Hematopoietic multipotent progenitor cell treated with erythropoietin and hydrocortisone succinate and interleukin-3 and kit ligand, for 6 days (in vitro differentiated cells): ENCODE data around the gene RGSL1.
A peak's percentile ranks its signal among the peaks of the same experiment; 100 is the strongest.

ENCODE experiments used
- DNase-seq: peaks from one replicate; pipeline ENCODE4 v3.0.0-alpha.2; 2015

Gene RGSL1

GRCh38 chr1:182555493-182555892 is 105.5 kb downstream of the RGSL1 start:
- no peak for DNase-seq

- no peak for DNase-seq
These were observed 106.3 kb downstream of the RGSL1 start for GRCh38 chr1:182556279-182556678.

DNA sequence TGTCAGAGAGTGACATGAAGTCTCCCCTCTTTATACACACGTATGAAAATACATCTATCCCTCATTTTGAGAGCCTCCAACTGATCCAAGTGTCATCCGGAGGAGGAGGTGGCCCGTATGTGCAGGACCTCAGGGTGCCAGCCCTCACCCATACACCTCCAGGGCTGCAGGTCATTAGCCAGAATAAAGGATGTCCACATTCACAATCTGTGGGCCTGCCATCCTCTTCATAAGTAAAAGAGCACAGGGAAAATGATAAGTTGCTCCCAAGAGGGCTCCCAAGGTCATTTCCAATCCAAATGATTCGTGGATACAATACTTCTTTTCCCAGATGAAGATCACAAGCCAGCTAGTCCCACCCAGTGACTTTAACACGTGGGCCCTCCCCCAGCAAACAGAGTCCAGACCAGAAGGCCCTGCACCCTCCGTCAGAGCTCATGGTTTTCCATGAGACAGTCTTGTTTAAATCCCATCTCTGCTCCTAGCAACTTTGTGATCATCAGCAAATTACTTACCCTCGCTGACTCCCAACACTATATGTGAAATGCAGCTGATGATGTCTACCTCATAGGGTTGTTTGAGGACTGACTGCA is 110.5 kb downstream of the RGSL1 start:
- no peak for DNase-seq

- DNase-seq = no peak
These were observed 111.5 kb downstream of the RGSL1 start for GRCh38 chr1:182561456-182561855.

GRCh38 chr1:182563095-182563494 is 113.1 kb downstream of the RGSL1 start:
- DNase-seq = peak; percentile 42

DNA sequence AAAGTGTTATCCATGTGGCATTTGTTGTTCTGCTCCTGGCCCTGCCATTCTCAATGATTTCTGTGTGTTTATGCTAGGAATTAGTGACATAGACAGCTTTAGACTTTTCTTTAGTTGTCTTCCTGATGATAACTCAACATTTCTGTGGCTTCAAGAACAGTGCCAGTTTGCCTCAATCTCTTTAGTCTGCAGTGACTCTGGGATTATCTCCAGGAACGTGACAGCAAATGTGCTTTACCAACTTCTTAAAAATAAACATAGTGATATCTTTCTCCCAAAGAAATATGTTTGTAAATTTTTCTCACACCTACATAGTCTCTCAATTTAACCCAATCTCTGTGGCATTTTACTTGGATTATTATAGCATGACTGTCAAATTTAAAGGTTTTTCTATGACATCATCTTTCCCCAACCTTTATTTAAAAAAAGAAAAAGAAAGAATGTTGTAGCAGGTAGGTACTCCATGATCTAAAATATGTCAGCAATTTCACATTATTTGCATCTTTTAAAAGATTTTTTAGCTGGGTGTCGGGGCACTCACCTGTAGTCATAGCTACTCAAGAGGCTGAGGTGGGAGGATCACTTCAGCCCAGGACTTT is 114.6 kb downstream of the RGSL1 start:
- no peak for DNase-seq

GRCh38 chr1:182565537-182565936 is 115.6 kb downstream of the RGSL1 start:
- no peak for DNase-seq

DNA sequence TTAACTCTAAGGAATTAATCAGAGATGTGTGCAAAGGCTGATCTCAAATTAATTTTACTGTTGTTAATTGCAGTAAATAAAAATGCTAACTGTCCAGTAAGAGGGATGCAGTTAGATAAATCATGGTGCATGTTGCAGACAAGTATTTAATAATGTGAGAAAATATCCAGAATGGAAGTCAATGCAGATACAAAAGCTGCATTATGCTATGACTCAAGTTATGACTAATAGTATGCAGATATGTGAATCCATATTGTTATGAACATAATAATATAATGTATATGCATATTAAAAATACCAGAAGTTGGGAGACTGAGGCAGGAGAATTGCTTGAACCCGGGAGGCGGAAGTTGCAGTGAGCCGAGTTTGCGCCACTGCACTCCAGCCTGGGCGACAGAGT is 117.7 kb downstream of the RGSL1 start:
- DNase-seq = no peak

- DNase-seq = no peak
These were observed 118.8 kb downstream of the RGSL1 start for GRCh38 chr1:182568647-182569284.

DNA sequence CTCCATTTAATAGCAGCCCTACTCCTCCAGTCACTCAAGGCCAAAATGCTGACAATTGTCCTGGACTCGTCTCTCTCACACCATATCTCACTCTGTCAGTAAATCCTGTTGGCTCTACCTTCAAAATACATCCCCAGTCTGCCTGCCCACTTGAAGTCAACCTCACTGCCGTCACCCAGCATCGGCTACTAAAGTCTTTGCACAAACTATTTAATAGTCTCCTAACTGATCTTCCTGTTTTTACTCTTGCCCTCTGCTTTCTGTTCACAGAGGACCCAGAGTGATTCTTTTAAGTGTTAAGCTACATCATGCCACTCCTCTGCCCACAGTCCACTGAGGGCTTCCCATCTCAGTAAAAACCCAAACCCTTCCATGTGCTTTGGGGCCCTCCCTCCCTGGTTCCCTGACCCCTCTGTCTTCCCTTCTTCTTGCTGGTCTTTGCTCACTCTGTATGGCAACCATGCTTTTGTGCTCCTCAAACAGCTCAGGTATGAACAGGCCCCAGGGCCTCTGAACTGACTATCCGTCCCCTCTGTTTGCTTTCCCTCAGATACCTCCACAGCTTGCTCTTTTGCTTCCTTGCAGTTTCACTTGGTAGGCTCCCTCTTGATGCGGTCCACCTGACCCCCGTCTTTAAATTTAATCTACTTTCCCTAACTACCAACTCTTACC is 120.1 kb downstream of the RGSL1 start:
- no peak for DNase-seq

GRCh38 chr1:182570611-182570970 is 120.6 kb downstream of the RGSL1 start:
- DNase-seq = no peak

DNA sequence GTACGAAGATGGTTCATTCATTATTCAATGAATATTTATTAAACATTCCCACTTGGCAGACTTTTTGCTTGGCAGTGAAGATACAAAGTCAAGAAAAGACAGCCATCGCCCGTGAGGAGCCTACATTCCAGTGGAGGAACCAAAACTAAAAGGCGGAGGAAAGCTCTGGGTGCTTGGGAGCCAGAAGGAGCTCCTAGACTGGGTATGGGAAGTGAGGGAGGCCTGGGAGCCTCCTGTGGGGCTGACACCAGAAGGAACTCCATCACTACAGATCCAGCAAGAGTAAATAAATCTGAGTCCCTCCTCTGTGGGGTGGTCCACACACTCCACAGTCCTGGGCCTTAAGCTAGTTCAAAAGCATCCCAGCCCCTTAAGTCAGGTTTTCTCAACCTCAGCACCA is 124.2 kb downstream of the RGSL1 start:
- no peak for DNase-seq

GRCh38 chr1:182575540-182576149 is 125.7 kb downstream of the RGSL1 start:
- DNase-seq = no peak

DNA sequence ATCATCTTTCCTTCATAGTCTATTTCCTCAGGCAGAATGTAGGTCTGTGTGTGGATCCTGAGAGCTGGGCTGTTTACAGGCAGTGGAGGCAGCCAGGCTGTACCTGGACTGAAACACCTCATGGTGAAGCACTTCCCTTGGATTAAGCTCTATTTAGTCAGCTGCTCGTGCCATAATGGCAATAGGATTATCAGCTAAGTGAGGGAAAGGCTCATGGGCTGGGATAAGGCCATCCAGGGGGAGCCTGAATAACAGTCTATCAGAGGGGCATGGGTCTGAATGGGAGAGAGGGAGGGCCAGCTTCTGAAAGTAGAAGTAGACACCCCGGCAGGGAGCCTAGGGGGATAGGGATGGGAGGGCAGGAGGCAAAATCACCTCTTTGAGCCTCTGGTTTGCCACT is 130.8 kb downstream of the RGSL1 start:
- no peak for DNase-seq

DNA sequence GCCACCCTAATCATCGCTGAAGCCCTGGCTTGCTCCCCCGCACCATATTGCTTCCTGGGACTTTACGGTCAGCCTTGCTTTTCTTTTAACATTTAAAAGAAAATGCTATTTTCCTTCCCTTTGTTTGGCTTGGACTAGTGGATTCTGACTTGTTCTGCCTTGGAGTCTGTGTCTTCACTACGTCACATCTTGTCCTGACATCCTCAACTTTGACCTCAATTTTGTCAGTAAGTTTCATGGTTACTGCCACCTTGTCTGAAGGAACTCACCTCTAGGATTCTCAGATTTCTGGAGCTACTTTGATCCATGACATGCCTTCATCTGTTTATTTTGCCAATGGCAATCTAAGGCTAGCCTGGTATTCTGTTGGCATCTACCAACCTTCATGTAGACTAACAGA is 134.8 kb downstream of the RGSL1 start:
- no peak for DNase-seq

DNA sequence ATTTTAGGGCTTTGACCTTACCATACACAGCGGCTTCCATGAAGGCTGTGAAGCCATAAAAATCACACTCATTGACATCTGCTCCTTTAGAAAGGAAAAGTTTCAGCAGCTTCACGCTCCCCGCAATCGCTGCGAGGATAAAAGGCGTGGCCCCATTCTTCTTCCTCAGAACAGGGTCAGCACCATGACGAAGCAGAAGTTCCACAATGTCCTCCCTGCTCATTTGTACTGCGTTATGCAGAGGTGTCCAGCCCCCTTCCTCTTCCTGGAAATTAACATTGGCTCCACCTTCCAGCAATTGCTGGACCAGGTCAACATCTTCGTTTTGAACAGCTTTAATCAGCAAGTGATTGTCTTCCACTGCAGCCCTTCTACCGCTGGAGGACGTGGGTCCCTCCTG is 136.4 kb downstream of the RGSL1 start:
- no peak for DNase-seq

DNA sequence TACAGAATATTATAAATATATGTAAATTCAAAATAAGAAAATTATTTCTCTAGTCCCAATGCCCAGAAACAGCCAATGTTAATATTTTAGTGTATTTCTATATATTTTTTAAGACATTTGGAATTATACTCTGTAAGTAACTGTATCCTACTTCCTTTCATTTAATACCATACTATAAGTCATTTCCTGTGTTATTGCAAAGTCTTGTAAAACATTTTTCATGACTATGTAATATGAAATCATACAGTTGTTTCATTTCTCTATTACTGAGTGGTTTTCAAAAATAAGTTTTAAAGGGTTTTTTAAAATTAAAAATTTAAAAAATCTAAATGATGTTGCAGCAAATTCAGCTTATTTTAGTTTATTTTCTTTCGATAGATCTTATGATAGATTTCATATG is 137.1 kb downstream of the RGSL1 start:
- no peak for DNase-seq

GRCh38 chr1:182587666-182588499 is 137.9 kb downstream of the RGSL1 start:
- DNase-seq = no peak

- DNase-seq = peak; percentile 83
These were observed 138.8 kb downstream of the RGSL1 start, which contains the start of gene RNASEL for GRCh38 chr1:182588500-182589396. RNASEL (minus strand) TSS chr1:182589256; CDS start chr1:182586806, 2,450 bp downstream.

GRCh38 chr1:182589520-182589919 is 139.6 kb downstream of the RGSL1 start:
- no peak for DNase-seq

GRCh38 chr1:182589931-182590330 is 140.0 kb downstream of the RGSL1 start:
- DNase-seq = no peak
